AG09309 (cell line): ENCODE measurements around the gene SLC25A22.

ENCODE experiments used
- DNase-seq: peaks from one replicate; pipeline ENCODE4 v3.0.0-alpha.2; 2010; ENCODE audit warnings: low read depth
- H3K4me3 ChIP-seq: 2 replicates; pipeline ENCODE4 v1.5.1; 2011; ENCODE audit warnings: mild to moderate bottlenecking, low read depth, low read length, moderate library complexity; ENCODE audit not compliant: control insufficient read depth
- CTCF ChIP-seq: IDR thresholded peaks from 2 replicates; pipeline ENCODE4 v1.5.1; 2011; ENCODE audit warnings: mild to moderate bottlenecking, low read depth, low read length, inconsistent platforms; ENCODE audit not compliant: insufficient read depth, control insufficient read depth; ENCODE audit errors: missing control alignments

SLC25A22 gene

GRCh38 chr11:820655-821511 lies 22.8 kb upstream of the SLC25A22 start:
- no peak for TF ChIP-seq CTCF
- no peak for DNase-seq
- H3K4me3 ChIP-seq, result peak overlapping the region; percentile 81

- no peak for TF ChIP-seq CTCF
- peak overlapping the region; percentile 81 for H3K4me3 ChIP-seq
- DNase-seq, result no peak
These were observed 22.0 kb upstream of the SLC25A22 start for GRCh38 chr11:819943-820649.

- peak overlapping the region; percentile 81 for H3K4me3 ChIP-seq
- no peak for DNase-seq
- peak; percentile 6 for TF ChIP-seq CTCF
These were observed 21.2 kb upstream of the SLC25A22 start for GRCh38 chr11:819129-819931.

GRCh38 chr11:818396-819128 lies 20.5 kb upstream of the SLC25A22 start, which contains the start of gene PNPLA2:
PNPLA2 (plus strand) TSS chr11:818914; CDS start chr11:819719, 805 bp downstream.
- peak within 1 kb of the TSS; percentile 81 for H3K4me3 ChIP-seq

GRCh38 chr11:816433-816779 lies 18.3 kb upstream of the SLC25A22 start:
- TF ChIP-seq CTCF, result no peak
- no peak for DNase-seq
- no peak overlapping the region for H3K4me3 ChIP-seq

More at GRCh38 chr11:818396-819128, 20.5 kb upstream of the SLC25A22 start, which contains the start of gene PNPLA2:
- no peak for DNase-seq
- no peak for TF ChIP-seq CTCF
